A673 (cell line): ENCODE data around the gene JHY.

Experiments
- CTCF ChIP-seq: fragments of 300-800, 200-600 bp; sonication (generic); conservative IDR thresholded peaks from 2 replicates; pipeline ENCODE4 v1.5.1; 2017; ENCODE audit warnings: low read depth, mild to moderate bottlenecking, antibody characterized with exemption, low read length, moderate library complexity, mixed read lengths
- EZH2 ChIP-seq: fragments of 200-600 bp; sonication (generic); IDR thresholded peaks from 2 replicates; pipeline ENCODE4 v1.6.1; 2017; ENCODE audit warnings: borderline replicate concordance, low read depth, mild to moderate bottlenecking, mixed read lengths, antibody characterized with exemption, low read length; ENCODE audit not compliant: poor library complexity, severe bottlenecking

GRCh38 chr11:122871302-122871701 lies 11.3 kb upstream of the JHY start:
- no peak for TF ChIP-seq CTCF
- TF ChIP-seq EZH2: no peak
